Suppressor macrophage (primary cell): ENCODE results near the gene ZNF616.

ENCODE experiments used
- DNase-seq, 4 experiments: peaks; one replicate each; pipeline ENCODE4 v3.0.0-alpha.2; 2020 to 2022
- total RNA-seq, 17 experiments: gene quantifications; one replicate each; lab custom pipeline; 2026; ENCODE audit warnings: mixed read lengths in 6 of 17, inconsistent platforms in 3 of 17; lab: John Stamatoyannopoulos, UW

The ZNF616 gene
- total RNA-seq, result 2.6 to 26.5 (median 12.5) reads per million in 17 experiments

GRCh38 chr19:52139252-52140031, at the start of gene ZNF616:
Gene ZNF616 (minus strand): TSS chr19:52139938. CDS start chr19:52130512, 9,426 bp downstream.
- DNase-seq, result peak; percentile 96 to 99 (median 98)

DNA sequence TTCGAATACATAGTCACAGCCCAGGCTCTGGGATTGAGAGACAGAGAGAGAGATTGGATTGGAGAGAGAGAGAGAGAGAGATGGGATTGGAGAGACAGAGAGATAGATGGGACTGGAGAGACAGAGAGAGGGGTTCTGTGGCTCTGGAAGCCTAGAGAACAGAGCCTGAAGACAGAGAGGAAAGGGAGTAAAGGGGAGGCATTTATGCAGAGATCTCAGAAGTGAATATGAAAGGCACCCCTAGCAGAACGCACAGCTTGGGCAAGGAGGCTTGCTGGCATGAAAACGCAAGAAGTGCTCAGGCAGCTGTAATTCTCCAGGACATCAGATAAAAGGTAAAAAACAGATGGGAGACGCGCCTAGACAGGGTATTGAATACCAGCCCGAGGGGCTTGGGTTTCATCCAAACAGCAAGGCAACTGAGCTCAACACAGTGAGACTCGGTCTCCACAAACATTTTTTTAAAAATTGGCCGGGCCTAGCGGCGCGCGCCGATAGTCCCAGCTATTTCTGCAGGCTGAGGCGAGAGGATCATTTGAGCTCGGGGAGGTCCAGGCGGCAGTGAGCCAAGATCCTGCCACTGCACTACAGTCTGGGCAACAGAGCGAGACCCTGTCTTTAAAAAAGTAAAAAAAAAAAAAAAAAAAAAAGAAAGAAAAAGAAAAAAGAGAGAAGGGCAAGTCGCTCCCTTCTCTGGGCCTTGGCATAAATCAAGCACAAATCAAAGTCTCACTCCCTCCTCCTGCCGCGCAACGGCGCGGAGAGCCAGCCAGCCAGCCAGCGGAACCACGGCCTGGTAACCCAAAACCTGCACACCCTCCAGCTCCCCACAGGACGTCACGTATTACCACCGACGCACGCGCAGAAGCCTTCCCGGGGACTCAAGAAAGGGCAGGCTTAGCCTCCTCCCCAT, 49.3 kb upstream of the ZNF616 start:
- DNase-seq, result peak in 1 of 4 experiments; percentile 14

- DNase-seq, result no peak
Observed at GRCh38 chr19:52187407-52187806, 47.7 kb upstream of the ZNF616 start.

- no peak for DNase-seq
Observed at GRCh38 chr19:52176574-52176973, 36.8 kb upstream of the ZNF616 start.

DNA sequence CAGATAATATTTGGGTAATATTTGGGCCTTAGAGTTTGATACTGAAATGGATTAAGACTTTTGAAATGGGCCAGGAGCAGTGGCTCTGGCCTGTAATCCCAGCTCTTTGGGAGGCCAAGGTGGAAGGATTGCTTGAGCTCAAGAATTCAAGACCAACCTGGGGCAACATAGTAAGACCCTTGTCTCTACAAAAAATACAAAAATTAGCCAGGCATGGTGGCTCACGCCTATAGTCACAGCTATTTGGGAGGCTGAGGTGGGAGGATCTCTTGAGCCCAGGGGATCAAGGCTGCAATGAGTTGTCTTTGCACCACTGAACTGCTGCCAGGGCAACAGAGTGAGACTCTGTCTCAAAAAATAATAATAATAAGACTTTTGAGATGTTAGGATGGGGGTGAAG, 32.6 kb upstream of the ZNF616 start:
- no peak for DNase-seq

GRCh38 chr19:52171321-52172169, 31.8 kb upstream of the ZNF616 start, which contains the start of gene ZNF836:
Gene ZNF836 (minus strand): TSS chr19:52171621. CDS start chr19:52168072, 3,549 bp downstream.
- peak; percentile 71 to 92 (median 82) for DNase-seq

DNA sequence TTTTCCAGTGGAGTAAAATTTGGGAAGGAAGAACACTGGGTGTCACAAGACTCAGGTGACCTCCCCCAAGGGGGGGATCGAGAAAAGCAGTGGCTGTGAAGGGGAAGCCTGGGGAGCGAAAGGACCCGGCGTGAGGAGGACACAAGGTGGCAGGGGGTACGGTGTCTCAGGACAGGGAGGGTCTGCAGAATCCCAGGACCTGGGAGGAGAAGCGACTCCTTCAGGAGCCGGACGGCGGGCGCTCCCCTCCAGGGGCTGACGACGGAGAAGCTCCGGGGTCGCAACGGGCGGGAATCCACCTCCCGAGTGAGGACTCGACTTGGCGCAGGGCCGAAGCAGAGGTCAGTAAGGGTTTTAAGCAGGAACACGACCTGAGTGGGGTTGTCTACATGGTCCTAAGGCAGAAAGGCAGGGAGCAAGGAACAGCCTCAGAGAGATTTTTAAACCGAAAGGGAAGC, 31.2 kb upstream of the ZNF616 start:
- DNase-seq, result peak in 1 of 4 experiments; percentile 34

DNA sequence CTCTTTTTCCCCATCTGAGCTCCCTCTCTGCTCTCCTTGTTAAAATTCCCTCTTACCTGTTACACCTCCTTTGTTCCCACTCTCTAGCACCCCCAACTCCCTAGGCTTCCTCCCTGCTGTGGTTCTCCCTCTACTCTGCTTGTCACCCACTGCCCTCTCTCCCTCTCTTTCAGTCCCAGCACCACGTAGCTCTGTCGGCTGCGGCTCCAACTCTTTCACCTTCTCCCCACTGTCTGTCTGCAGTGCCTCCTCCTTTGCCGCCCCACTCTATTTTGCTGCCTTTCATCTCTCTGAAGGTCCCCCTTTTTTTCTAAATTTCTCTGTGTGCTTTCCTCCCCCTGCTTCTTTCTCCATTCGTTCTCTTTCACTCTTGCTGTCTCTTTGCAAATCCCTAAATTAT, 30.6 kb upstream of the ZNF616 start:
- DNase-seq, result no peak

DNA sequence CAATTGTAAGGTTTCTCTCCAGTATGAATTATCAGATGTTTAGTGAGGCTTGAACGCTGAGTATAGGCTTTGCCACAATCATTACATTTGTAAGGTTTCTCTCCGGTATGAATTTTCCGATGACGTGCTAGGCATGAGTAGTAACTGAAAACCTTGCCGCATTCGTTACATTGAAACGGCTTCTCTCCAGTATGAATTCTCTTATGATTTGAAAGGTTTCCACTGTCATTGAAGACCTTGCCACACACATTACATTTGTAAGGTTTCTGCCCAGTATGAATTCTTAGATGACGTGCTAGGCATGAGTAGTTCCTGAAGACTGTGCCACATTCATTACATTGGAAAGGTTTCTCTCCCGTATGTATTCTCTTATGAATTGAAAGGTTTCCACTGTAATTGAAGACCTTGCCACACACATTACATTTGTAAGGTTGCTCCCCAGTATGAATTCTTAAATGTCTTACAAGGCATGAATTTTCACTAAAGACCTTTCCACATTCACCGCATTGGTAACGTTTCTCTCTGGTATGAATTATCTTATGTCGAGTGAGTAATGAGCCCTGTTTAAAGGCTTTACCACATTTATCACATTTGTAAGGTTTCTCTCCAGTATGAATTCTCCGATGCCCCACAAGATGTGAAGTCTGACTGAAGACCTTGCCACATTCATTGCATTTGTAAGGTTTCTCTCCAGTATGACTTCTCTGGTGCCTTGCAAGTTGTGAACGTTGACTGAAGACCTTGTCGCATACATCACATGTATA, 16.0 kb upstream of the ZNF616 start:
- no peak for DNase-seq

DNA sequence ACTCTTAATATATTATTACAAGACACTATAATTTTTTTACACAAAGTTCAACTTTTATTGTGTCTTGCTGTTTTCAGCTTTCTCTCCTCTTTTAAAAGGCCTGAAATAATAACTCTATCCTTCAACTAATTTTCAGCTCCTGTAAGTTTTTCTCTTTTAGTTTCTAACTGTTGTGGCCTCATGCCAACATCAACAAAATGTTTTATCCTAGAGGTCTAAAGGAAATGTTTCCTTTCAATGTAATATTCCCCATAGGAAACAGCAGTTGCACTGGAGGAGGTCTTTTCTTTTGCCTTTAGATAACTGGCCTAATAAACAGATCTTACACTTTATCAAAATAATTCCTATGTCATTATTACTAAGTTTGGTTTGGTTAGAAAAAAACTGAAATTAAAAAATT, 8.5 kb upstream of the ZNF616 start:
- no peak for DNase-seq

- DNase-seq, result no peak
Observed at GRCh38 chr19:52142001-52142595, 2.4 kb upstream of the ZNF616 start.

DNA sequence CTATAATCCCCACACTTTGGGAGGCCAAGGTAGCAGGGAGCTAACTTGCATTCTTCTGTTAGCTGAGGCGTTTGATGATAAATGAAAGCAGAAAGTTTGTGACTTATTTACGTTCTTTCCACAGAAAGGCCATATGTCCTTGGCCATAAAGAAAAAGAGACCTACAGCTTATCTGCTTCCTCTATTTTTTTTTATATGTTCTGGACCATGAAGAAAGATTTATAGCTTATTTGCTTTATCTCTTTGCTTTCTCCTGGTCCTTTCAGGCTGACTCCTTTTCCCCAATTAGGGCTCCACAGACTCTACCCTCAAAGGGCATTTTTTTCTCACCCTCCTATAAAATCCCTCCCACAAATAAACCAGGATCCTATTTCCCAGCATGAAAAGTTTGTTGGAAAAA, 1.5 kb upstream of the ZNF616 start:
- DNase-seq, result no peak

DNA sequence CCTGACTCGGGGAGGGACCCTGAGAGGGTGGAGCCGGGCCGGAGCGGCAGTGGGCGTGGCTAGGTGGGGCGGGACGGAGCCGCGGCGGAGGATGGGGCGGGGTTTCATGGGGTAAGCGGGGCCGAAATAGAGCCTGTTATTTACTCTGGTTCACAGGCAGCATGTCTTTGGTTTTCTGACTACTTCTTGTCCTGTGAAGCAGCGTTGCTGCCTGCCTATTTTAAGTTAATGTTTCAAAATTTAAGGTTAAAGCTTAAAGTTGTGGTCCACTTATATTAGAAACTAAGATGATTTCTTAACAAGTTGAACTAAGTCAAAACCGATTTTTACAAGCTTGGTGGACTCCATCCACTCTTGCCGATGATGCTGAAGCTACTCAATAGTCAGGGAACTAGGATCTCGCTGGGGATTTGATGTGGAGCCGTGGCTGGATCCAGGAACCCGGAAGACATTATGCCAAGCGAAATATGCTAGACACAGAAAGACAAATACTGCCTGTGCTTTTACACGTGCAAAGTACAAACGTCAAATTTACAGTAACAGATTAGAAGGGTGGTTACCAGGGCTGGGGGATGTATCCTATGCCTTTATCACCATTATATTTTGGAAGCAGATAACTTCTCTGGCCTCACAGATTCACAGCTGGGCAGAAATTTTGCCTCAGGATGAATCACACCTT, 433 bp upstream of the ZNF616 start:
- no peak for DNase-seq

GRCh38 chr19:52138983-52139251, 821 bp downstream of the ZNF616 start:
- no peak for DNase-seq

DNA sequence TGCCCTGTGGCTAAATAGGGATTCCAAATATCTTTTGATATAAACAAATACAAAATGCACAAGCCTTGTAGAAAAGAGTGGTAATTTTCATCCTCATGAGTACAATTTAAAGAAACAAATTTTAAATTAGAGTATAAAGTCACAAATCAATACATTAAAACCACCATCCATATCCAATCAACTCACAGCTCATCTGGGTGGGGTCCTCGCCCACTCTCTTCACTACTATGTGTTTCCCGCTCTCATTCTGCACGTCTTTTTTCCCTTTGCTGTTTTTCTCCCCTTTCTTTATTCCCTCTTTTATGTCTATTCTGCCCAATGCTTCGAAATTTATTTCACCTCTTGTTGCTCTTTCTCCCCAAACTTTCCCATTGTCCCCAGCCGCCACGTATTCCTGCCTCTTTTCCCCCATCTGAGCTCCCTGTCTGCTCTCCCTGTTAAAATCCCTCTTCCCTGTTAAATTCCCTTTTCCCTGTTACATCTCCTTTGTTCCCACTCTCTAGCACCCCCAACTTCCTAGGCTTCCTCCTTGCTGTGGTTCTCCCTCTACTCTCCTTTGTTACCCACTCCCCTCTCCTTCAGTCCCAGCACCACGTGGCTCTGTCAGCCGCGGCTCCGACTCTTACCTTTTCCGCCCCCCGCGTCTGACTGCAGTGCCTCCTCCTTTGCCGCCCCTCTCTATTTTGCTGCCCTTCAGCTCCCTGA, 1.3 kb downstream of the ZNF616 start:
- peak in 3 of 4 experiments; percentile 3 to 30 (median 19) for DNase-seq

DNA sequence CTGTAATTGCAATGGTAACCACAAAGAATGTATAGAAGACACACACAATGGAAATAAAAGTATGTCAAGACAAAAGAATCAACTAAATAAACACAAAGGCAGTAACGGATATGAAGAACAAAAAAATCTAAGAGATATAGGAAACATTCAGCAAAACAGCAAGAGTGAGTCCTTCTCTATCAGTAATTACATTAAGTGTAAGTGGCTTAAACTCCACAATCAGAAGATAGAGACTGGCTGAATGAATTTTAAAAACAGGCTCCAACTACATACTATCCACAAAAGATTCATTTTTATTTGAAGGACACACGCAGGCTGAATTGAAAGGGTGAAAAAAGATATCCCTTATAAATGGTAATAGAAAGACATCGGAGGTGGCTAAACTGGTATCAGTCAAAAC, 19.5 kb downstream of the ZNF616 start:
- no peak for DNase-seq

DNA sequence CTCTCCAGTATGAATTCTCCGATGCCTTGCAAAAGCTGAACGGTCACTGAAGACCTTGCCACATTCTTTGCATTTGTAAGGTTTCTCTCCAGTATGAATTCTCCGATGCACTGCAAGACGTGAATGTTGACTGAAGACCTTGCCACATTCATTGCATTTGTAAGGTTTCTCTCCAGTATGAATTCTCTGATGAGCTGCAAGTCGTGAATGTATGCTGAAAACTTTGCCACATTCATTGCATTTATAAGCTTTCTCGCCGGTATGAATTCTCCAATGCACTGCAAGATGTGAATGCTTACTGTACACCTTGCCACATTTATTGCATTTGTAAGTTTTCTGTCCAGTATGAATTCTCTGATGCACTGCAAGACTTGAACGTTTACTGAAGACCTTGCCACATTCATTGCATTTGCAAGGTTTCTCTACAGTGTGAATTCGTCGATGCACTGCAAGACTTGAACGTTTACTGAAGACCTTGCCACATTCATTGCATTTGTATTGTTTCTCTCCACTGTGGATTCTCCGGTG, 24.1 kb downstream of the ZNF616 start:
- DNase-seq, result no peak

GRCh38 chr19:52114691-52115090, 25.0 kb downstream of the ZNF616 start:
- DNase-seq, result no peak

- DNase-seq, result no peak
Observed at GRCh38 chr19:52112624-52113023, 27.1 kb downstream of the ZNF616 start.

DNA sequence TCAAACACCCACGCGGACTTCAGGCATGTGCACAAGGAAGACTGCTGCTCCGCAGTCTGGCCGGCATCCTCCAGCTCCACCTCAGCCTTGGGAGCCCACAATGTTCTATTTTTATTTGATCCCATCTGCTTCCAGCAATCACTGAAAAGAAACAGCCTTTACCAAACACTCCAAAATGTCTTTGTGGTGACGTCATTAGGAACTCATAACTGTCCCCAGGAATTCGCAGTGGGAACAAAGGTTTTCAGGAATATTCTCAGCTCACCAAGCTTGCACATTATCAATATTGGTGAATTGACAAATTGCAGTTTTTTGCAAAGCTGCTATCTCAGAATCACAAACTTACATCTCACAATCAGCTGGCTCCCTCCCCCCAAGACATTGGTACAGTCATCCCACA, 29.0 kb downstream of the ZNF616 start:
- DNase-seq, result no peak
